GM21390 (cell line): ENCODE results near the gene PCDHB6.
"Not testable (repeated sequence)": the region's sequence is repeated elsewhere in the genome, so short reads cannot be mapped to it uniquely, and the experiment has no call there.

Experiments used
- ATAC-seq: cut with Tn5 transposase; IDR thresholded peaks from one replicate; pipeline ENCODE4 v1.9.1; 2021; ENCODE audit not compliant: unreplicated experiment

Gene PCDHB6

GRCh38 chr5:141201646-141202045 is 51.8 kb downstream of the PCDHB6 start:
- not testable (repeated sequence) for ATAC-seq
